ENCODE measurements around the gene SHKBP1. TPM values are rescaled to one million over a fixed set of nuclear protein-coding genes. Genes with fewer than 3 reads are reported as not detected.

SHKBP1 gene
- total and polyA plus RNA-seq, 2 of the 4 experiments (the other 2 are of a cell fraction) = 15.6 to 94.0 TPM

DNA sequence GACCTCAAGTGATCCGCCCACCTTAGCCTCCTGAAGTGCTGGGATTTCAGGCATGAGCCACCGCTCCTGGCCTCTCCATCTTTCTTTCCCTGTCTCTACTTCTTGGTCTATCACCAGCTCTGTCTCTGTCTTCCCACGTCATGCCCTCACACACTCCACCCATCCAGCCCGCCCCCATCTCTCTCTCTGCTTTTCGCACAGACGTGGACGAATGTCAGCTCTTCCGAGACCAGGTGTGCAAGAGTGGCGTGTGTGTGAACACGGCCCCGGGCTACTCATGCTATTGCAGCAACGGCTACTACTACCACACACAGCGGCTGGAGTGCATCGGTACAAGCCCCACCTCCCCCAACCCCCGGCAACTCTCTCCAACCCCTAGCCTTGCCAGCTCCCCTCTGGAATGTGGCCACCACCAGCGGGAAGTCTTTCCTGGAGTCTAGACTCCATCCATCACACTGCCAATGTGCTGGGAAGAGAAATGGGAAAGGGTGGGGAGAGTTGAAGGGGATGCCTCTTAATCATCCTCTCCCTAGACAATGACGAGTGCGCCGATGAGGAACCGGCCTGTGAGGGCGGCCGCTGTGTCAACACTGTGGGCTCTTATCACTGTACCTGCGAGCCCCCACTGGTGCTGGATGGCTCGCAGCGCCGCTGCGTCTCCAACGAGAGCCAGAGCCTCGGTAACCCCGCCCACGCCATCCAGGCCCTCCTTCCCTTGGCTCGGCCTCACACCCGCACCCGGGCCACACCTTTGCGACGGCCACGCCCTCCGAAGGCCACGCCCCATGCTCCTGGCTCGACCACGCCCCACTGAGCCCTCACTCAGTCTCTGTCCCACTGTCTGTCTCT, 47.0 kb downstream of the SHKBP1 start:
- peak overlapping the region; percentile 61; the same call in 1 of the 3 replicates for H2BK15ac ChIP-seq (ENCODE audit: low read depth, low read length)
- no peak overlapping the region for H4K5ac ChIP-seq (ENCODE audit: low read depth, low read length)
- H2AK5ac ChIP-seq (ENCODE audit: low read depth, low read length) = peak overlapping the region; percentile 39
- POLR2A ChIA-PET (ENCODE audit: unreplicated experiment) = no interaction called here
- 57% methylated on average over 21 of the region's 41 CpGs; no CpG with 5 or more reads in 1 of the 2 experiments for WGBS, 2 experiments (ENCODE audit: extremely low coverage in 2 of 2, insufficient read length in 1 of 2)
- peaks cover 11% of the 10 kb centered on the region; the same call in 1 of the 2 replicates for H3K9me1 ChIP-seq (ENCODE audit: insufficient read depth, low read length)
- no peaks in the 10 kb centered on the region for H3K27me3 ChIP-seq (ENCODE audit: control insufficient read depth, insufficient read depth, low read length)
- peaks cover 0 to 12% of the 10 kb centered on the region in 2 experiments; a peak in 1 of 4 replicates for H3K79me1 ChIP-seq (ENCODE audit: low read depth in 1 of 2, low read length in 2 of 2)
- H3K4me2 ChIP-seq (ENCODE audit: low read depth, low read length) = no peak overlapping the region
- H2AFZ ChIP-seq (replicated peaks; ENCODE audit: low read length, poor library complexity) = peak overlapping the region; percentile 54
- H3K14ac ChIP-seq (replicated peaks; ENCODE audit: low read depth, low read length) = no peak overlapping the region
- no peak overlapping the region for H3K23ac ChIP-seq (ENCODE audit: low read depth, low read length)
- intact Hi-C loops (cut with micrococcal nuclease) (no loop called here), dilution Hi-C loops (cut with HindIII; ENCODE audit: low sequenced_read_pairs, unreplicated experiment) (no loop called here), in situ Hi-C loops (cut with MboI; ENCODE audit: low sequenced_read_pairs) (no loop called here)
- H2AK9ac ChIP-seq (replicated peaks; ENCODE audit: low read depth, low read length, poor library complexity) = peak overlapping the region; percentile 68
- no peak overlapping the region; the same call in 1 of the 2 replicates for H4K91ac ChIP-seq (ENCODE audit: insufficient read depth, low read depth, low read length)
- ATAC-seq (ENCODE audit: low read depth) = peak; percentile 50
- no peak overlapping the region; the same call in 1 of the 2 replicates for H2BK20ac ChIP-seq (ENCODE audit: low read depth, low read length)
- peaks cover 81% of the 10 kb centered on the region for H3K36me3 ChIP-seq (ENCODE audit: control insufficient read depth, insufficient read depth, low read length)
- no peak overlapping the region for H3K9ac ChIP-seq (ENCODE audit: low read depth, low read length)
- H3K18ac ChIP-seq (ENCODE audit: low read depth, low read length) = no peak overlapping the region
- H3K56ac ChIP-seq (ENCODE audit: extremely low read depth, insufficient read depth, low read length) = no peak overlapping the region
- peaks cover 8% of the 10 kb centered on the region; the same call in 1 of the 2 replicates for H3K4me1 ChIP-seq (ENCODE audit: control insufficient read depth, insufficient read depth, low read length)
- H3K4me3 ChIP-seq (ENCODE audit: insufficient read depth, low read depth, low read length) = no peak overlapping the region
- no TSS peak for BruUV-seq (replicated peaks)
- H4K20me1 ChIP-seq (ENCODE audit: insufficient read depth, low read length) = peaks cover 7% of the 10 kb centered on the region; the same call in 1 of the 2 replicates
- H4K8ac ChIP-seq (ENCODE audit: low read depth in 2 of 2, low read length in 2 of 2) = no peak overlapping the region
- no peak overlapping the region for H2BK5ac ChIP-seq (ENCODE audit: low read depth, low read length, poor library complexity, severe bottlenecking)
- no peak overlapping the region; the same call in 1 of the 2 replicates for H2BK120ac ChIP-seq (ENCODE audit: low read depth, low read length)
- H3K4ac ChIP-seq (ENCODE audit: low read depth, low read length) = no peak overlapping the region; the same call in 1 of the 2 replicates
- DNase-seq = peak; percentile 18
- H3K27ac ChIP-seq (ENCODE audit: insufficient read depth, low read length) = no peak overlapping the region
- H3K9me3 ChIP-seq (ENCODE audit: control insufficient read depth, insufficient read depth, low read length) = no peaks in the 10 kb centered on the region
- CTCF ChIA-PET = interaction anchor here (3.7 kb wide), 1 partner anchor 11 kb away, joined by 20 read pairs; no protein-coding TSS in a partner anchor
- TF ChIP-seq RCOR1 (IDR thresholded peaks at IDR 0.05; ENCODE audit: insufficient replicate concordance, low read length) (no peak), RAD21 (IDR thresholded peaks at IDR 0.05; ENCODE audit: low read length) (no peak), BHLHE40 (IDR thresholded peaks at IDR 0.05; ENCODE audit: low read depth, low read length) (no peak), MAZ (IDR thresholded peaks at IDR 0.05; ENCODE audit: borderline replicate concordance, low read depth, low read length) (no peak), MXI1 (IDR thresholded peaks at IDR 0.05; ENCODE audit: borderline replicate concordance, low read depth, low read length) (no peak), MAFK (IDR thresholded peaks at IDR 0.05; ENCODE audit: low read depth, low read length) (no peak), NFE2L2 (IDR thresholded peaks at IDR 0.05; ENCODE audit: low read depth, low read length) (no peak), RFX5 (IDR thresholded peaks at IDR 0.05; ENCODE audit: low read depth, low read length) (no peak), POLR2A (IDR thresholded peaks at IDR 0.05; ENCODE audit: low read depth, low read length) (no peak), CHD1 (IDR thresholded peaks at IDR 0.05; ENCODE audit: low read depth, low read length) (no peak), FOS (IDR thresholded peaks at IDR 0.05; ENCODE audit: low read depth, low read length) (no peak)
- TF ChIP-seq, protein P1, sequence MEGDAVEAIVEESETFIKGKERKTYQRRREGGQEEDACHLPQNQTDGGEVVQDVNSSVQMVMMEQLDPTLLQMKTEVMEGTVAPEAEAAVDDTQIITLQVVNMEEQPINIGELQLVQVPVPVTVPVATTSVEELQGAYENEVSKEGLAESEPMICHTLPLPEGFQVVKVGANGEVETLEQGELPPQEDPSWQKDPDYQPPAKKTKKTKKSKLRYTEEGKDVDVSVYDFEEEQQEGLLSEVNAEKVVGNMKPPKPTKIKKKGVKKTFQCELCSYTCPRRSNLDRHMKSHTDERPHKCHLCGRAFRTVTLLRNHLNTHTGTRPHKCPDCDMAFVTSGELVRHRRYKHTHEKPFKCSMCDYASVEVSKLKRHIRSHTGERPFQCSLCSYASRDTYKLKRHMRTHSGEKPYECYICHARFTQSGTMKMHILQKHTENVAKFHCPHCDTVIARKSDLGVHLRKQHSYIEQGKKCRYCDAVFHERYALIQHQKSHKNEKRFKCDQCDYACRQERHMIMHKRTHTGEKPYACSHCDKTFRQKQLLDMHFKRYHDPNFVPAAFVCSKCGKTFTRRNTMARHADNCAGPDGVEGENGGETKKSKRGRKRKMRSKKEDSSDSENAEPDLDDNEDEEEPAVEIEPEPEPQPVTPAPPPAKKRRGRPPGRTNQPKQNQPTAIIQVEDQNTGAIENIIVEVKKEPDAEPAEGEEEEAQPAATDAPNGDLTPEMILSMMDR (conservative IDR thresholded peaks at IDR 0.05; ENCODE audit: low read depth, low read length) = no peak
- TF ChIP-seq, protein P2, sequence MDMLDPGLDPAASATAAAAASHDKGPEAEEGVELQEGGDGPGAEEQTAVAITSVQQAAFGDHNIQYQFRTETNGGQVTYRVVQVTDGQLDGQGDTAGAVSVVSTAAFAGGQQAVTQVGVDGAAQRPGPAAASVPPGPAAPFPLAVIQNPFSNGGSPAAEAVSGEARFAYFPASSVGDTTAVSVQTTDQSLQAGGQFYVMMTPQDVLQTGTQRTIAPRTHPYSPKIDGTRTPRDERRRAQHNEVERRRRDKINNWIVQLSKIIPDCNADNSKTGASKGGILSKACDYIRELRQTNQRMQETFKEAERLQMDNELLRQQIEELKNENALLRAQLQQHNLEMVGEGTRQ (IDR thresholded peaks at IDR 0.05; ENCODE audit: low read depth, low read length) = no peak
- TF ChIP-seq, protein P3, sequence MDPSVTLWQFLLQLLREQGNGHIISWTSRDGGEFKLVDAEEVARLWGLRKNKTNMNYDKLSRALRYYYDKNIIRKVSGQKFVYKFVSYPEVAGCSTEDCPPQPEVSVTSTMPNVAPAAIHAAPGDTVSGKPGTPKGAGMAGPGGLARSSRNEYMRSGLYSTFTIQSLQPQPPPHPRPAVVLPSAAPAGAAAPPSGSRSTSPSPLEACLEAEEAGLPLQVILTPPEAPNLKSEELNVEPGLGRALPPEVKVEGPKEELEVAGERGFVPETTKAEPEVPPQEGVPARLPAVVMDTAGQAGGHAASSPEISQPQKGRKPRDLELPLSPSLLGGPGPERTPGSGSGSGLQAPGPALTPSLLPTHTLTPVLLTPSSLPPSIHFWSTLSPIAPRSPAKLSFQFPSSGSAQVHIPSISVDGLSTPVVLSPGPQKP (IDR thresholded peaks at IDR 0.05; ENCODE audit: borderline replicate concordance, low read depth, low read length) = no peak

Measured in IMR-90 (cell line).